HuH-7.5 (cell line): Measurements from ENCODE around the gene ZNF358.

ENCODE experiments used
- DNase-seq: peaks from one replicate; pipeline ENCODE4 v3.0.0; 2011; ENCODE audit warnings: low spot score

ZNF358 gene

GRCh38 chr19:7559102-7559501 lies 43.2 kb downstream of the ZNF358 start:
- no peak for DNase-seq

- no peak for DNase-seq
These were observed 44.4 kb downstream of the ZNF358 start for GRCh38 chr19:7560255-7560654.

- DNase-seq = no peak
These were observed 45.4 kb downstream of the ZNF358 start for GRCh38 chr19:7561325-7561724.

- DNase-seq = peak; percentile 22
These were observed 46.9 kb downstream of the ZNF358 start for GRCh38 chr19:7562646-7563393.

- no peak for DNase-seq
These were observed 49.0 kb downstream of the ZNF358 start for GRCh38 chr19:7564866-7565265.

- DNase-seq = no peak
These were observed 49.4 kb downstream of the ZNF358 start for GRCh38 chr19:7565332-7565731.
